ENCODE data around the gene FRS2.

DNA sequence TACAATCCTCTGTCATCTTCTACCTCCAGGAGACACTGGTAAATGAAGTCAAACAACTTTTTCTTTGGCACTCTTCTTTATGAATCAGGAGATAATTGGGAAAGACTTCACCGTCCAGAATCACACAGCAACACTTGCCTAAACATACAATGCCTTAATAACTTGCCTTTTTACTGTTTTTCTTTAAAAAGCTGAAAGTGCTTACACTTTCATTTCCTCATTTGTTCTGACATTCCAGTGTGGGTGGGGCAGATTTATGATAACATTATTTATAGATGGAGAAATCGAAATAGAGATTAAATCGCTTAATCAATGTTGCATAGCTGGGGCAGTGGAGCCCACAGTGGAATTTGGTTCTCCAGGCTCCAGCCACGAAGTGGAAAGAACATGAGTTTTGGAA lies 2.8 kb upstream of the FRS2 start:
- TF ChIP-seq, protein P1, sequence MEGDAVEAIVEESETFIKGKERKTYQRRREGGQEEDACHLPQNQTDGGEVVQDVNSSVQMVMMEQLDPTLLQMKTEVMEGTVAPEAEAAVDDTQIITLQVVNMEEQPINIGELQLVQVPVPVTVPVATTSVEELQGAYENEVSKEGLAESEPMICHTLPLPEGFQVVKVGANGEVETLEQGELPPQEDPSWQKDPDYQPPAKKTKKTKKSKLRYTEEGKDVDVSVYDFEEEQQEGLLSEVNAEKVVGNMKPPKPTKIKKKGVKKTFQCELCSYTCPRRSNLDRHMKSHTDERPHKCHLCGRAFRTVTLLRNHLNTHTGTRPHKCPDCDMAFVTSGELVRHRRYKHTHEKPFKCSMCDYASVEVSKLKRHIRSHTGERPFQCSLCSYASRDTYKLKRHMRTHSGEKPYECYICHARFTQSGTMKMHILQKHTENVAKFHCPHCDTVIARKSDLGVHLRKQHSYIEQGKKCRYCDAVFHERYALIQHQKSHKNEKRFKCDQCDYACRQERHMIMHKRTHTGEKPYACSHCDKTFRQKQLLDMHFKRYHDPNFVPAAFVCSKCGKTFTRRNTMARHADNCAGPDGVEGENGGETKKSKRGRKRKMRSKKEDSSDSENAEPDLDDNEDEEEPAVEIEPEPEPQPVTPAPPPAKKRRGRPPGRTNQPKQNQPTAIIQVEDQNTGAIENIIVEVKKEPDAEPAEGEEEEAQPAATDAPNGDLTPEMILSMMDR (conservative IDR thresholded peaks at IDR 0.05; ENCODE audit: low read depth, low read length) = no peak
- no peak for TF ChIP-seq EZH2 (IDR thresholded peaks at IDR 0.05; ENCODE audit: low read length, unreplicated experiment)

All from PC-3 (cell line).